Erythroblast (primary cell): ENCODE measurements around the gene DOP1B.

ENCODE experiments used
- GATA1 ChIP-seq: IDR thresholded peaks from 2 replicates; pipeline ENCODE4 v1.6.1; 2011; ENCODE audit warnings: low read depth, mild to moderate bottlenecking, control low read depth, low read length, moderate library complexity
- POLR2A ChIP-seq: IDR thresholded peaks from 2 replicates; pipeline ENCODE4 v1.6.1; 2011; ENCODE audit warnings: mild to moderate bottlenecking, low read length

DNA sequence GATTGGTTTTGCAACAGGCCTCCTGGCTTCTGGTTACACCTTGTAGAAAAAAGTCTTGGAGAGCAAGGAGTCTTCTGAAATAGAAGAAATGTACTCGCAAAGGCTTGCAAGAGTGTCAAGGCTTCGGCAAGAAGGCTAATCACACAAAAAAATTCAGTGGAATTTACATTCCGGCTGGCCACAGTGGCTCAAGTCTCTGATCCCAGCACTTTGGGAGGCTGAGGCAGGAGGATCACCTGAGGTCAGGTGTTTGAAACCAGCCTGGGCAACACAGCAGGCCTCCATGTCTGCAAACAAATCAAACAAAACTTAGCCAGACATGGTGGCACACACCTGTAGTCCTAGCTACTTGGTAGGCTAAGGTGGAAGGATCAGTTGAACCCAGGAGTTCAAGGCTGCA lies 7.7 kb upstream of the DOP1B start:
- TF ChIP-seq POLR2A (no peak), GATA1 (no peak)
